Hepatocyte (in vitro differentiated cells): ENCODE results near the gene C16orf54. TPM values are rescaled to one million over a fixed set of nuclear protein-coding genes. Genes with fewer than 3 reads are reported as not detected.
"Not testable (repeated sequence)": the region's sequence is repeated elsewhere in the genome, so short reads cannot be mapped to it uniquely, and the experiment has no call there.

Source experiments
- DNase-seq: peaks from one replicate; pipeline ENCODE4 v3.0.0-alpha.2; 2016; ENCODE audit warnings: low spot score
- H2AFZ ChIP-seq: fragments of 200-600 bp; sonication (generic); 2 replicates; pipeline ENCODE4 v1.6.0; 2016; ENCODE audit warnings: antibody characterized with exemption, mild to moderate bottlenecking
- H3K27ac ChIP-seq: fragments of 200-600 bp; sonication (generic); 2 replicates; pipeline ENCODE4 v1.5.1; 2016; ENCODE audit warnings: mild to moderate bottlenecking
- H3K27me3 ChIP-seq: fragments of 200-600 bp; sonication (generic); 2 replicates; pipeline ENCODE4 v1.6.1; 2016
- H3K36me3 ChIP-seq: fragments of 200-600 bp; sonication (generic); replicated peaks from 2 replicates; pipeline ENCODE4 v1.5.1; 2016; ENCODE audit warnings: low read depth; ENCODE audit not compliant: insufficient read depth
- H3K4me1 ChIP-seq: fragments of 200-600 bp; sonication (generic); 2 replicates; pipeline ENCODE4 v1.5.1; 2016; ENCODE audit warnings: mild to moderate bottlenecking, moderate library complexity; ENCODE audit not compliant: insufficient read depth
- H3K4me2 ChIP-seq: fragments of 200-600 bp; sonication (generic); 2 replicates; pipeline ENCODE4 v1.6.0; 2016
- H3K4me3 ChIP-seq: fragments of 200-600 bp; sonication (generic); 2 replicates; pipeline ENCODE4 v1.5.1; 2016; ENCODE audit warnings: mild to moderate bottlenecking
- H3K79me2 ChIP-seq: fragments of 200-600 bp; sonication (generic); 2 replicates; pipeline ENCODE4 v1.6.0; 2017; ENCODE audit warnings: mild to moderate bottlenecking
- H3K9me2 ChIP-seq: fragments of 200-600 bp; sonication (generic); replicated peaks from 2 replicates; pipeline ENCODE4 v1.6.0; 2017; ENCODE audit warnings: mild to moderate bottlenecking; ENCODE audit not compliant: insufficient read depth
- H3K9me3 ChIP-seq: fragments of 200-600 bp; sonication (generic); 2 replicates; pipeline ENCODE4 v1.5.1; 2016; ENCODE audit warnings: low read depth, mild to moderate bottlenecking
- H4K20me1 ChIP-seq: fragments of 200-600 bp; sonication (generic); 2 replicates; pipeline ENCODE4 v1.6.0; 2016; ENCODE audit warnings: mild to moderate bottlenecking; ENCODE audit not compliant: insufficient read depth, poor library complexity, severe bottlenecking
- EZH2 ChIP-seq: fragments of 200-600 bp; sonication (generic); IDR thresholded peaks from 2 replicates; pipeline ENCODE4 v1.6.1; 2016; ENCODE audit warnings: antibody characterized with exemption, mild to moderate bottlenecking, borderline replicate concordance
- EZH2phosphoT487 ChIP-seq: fragments of 200-600 bp; sonication (generic); IDR thresholded peaks from one replicate; pipeline ENCODE4 v1.6.1; 2018; ENCODE audit warnings: antibody characterized with exemption, mild to moderate bottlenecking, low read depth, moderate library complexity; ENCODE audit not compliant: unreplicated experiment, severe bottlenecking
- WGBS: methylation state at CpG from one replicate; pipeline ENCODE4 v1.1.6; 2016; ENCODE audit warnings: low lambda C conversion rate; ENCODE audit errors: missing lambda C conversion rate; 5-methylcytosine and 5-hydroxymethylcytosine counted together
- polyA plus RNA-seq: library from polyadenylated mRNA; unstranded; fragments of >200 nt; fragmentation: Nextera tagmentation; extraction: Ambion mirVana; gene quantifications from 2 replicates; pipeline ENCODE4 v1.2.1, GENCODE V29; 2016
- total RNA-seq: library from RNA; depleted of rRNA; stranded (reverse); fragments of >200 nt; gene quantifications from 2 replicates; pipeline ENCODE4 v1.2.3, GENCODE V29; 2014
- TF ChIP-seq, protein P1 (sequence below): fragments of 200-600 bp; sonication (generic); IDR thresholded peaks from 2 replicates; pipeline ENCODE4 v1.5.1; 2016; ENCODE audit warnings: antibody characterized with exemption, mild to moderate bottlenecking; ENCODE audit not compliant: poor library complexity

The C16orf54 gene
- total and polyA plus RNA-seq, 2 experiments from 2014 or later: 0.10 to 0.16 TPM

DNA sequence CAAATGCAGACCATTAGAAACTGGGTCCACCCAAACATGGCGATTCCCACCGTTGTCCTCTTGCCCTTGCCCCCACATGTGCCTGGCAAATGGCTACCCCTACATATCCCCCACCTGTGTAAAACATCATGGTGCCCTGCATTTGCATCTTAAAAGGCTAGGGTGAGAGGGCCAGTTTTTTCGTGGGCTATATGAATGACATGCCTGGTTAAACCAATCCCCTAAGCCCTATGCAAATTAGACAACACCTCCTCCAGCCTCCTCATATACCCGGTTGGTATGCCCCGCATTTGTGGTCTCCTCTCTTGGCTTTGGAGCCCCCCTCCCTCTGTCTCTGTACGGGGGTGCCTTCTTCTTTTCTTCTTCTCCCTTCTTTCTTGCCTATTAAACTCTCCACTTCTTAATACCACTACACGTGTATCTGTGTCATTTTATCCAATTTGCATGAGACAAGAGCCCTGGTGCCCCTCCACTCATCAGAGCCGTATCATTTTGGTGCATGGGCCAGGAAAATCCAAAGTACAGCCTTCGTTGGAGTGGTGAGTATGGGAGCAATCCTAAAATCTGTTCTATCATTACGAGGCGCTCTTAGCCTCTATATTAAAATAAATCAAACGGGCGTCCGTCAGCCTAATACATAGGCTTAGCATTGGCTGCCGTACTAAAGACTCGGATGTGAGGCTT, 36.7 kb downstream of the C16orf54 start:
- no peaks in the 10 kb centered on the region for H4K20me1 ChIP-seq
- no peaks in the 10 kb centered on the region for H3K79me2 ChIP-seq
- TF ChIP-seq, protein P1, sequence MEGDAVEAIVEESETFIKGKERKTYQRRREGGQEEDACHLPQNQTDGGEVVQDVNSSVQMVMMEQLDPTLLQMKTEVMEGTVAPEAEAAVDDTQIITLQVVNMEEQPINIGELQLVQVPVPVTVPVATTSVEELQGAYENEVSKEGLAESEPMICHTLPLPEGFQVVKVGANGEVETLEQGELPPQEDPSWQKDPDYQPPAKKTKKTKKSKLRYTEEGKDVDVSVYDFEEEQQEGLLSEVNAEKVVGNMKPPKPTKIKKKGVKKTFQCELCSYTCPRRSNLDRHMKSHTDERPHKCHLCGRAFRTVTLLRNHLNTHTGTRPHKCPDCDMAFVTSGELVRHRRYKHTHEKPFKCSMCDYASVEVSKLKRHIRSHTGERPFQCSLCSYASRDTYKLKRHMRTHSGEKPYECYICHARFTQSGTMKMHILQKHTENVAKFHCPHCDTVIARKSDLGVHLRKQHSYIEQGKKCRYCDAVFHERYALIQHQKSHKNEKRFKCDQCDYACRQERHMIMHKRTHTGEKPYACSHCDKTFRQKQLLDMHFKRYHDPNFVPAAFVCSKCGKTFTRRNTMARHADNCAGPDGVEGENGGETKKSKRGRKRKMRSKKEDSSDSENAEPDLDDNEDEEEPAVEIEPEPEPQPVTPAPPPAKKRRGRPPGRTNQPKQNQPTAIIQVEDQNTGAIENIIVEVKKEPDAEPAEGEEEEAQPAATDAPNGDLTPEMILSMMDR: no peak
- TF ChIP-seq EZH2phosphoT487: no peak
- TF ChIP-seq EZH2: no peak
- H3K9me2 ChIP-seq: no peaks in the 10 kb centered on the region
- H3K27ac ChIP-seq: peak overlapping the region; percentile 62
- H3K4me3 ChIP-seq: no peak overlapping the region
- no peaks in the 10 kb centered on the region for H3K36me3 ChIP-seq
- H3K27me3 ChIP-seq: no peaks in the 10 kb centered on the region
- H3K9me3 ChIP-seq: no peaks in the 10 kb centered on the region
- H2AFZ ChIP-seq: no peak overlapping the region
- H3K4me1 ChIP-seq: no peaks in the 10 kb centered on the region
- DNase-seq: no peak
- H3K4me2 ChIP-seq: peak overlapping the region; percentile 38
- 27% methylated on average over 16 of the region's 16 CpGs for WGBS

DNA sequence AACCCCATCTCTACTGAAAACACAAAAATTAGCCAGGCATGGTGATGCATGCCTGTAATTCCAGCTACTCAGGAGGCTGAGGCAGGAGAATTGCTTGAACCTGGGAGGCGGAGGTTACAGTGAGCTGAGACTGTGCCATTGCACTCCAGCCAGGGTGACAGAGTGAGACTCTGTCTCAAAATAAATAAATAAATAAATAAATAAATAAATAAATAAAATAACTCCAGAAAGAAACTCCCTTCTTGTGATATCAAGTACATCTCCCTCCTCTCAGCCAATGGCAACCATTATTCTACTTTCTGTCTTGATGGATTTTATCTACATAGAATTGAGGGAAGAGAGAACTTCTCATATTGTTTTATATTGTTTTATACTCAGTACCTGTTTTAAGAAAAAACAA, 38.6 kb downstream of the C16orf54 start:
- H3K27ac ChIP-seq, H3K79me2 ChIP-seq, H3K9me3 ChIP-seq, H3K4me3 ChIP-seq, H3K9me2 ChIP-seq, H4K20me1 ChIP-seq, H3K4me1 ChIP-seq, DNase-seq, H3K36me3 ChIP-seq, H3K4me2 ChIP-seq, H3K27me3 ChIP-seq, H2AFZ ChIP-seq: not testable (repeated sequence)
- 100% methylated on average over 1 of the region's 1 CpG for WGBS

DNA sequence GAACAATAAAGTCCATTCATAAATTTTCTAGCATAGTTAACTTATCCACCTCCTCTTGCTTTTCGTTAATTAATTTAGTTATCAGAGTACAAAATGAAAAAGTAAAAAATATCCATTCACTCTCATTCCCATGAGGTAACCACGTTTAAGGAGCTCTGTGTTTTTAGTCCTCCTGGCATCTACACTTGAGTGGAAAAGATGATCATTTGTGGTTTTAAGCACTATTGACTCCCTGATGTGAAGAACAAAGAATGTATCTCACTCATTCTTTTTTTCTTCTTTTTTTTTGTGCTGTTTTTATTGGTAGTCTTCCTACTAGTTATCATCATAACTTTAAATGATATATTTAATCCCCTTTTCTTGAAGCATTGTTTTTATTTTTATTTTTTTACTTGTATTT, 40.8 kb downstream of the C16orf54 start:
- Histone ChIP-seq H3K9me2 (no peaks in the 10 kb centered on the region), H3K27ac (no peak overlapping the region), H3K9me3 (no peaks in the 10 kb centered on the region), H4K20me1 (no peaks in the 10 kb centered on the region), H3K27me3 (no peaks in the 10 kb centered on the region), H2AFZ (no peak overlapping the region), H3K4me3 (no peak overlapping the region), H3K4me1 (no peaks in the 10 kb centered on the region), H3K4me2 (no peak overlapping the region), H3K36me3 (no peaks in the 10 kb centered on the region), H3K79me2 (no peaks in the 10 kb centered on the region)
- TF ChIP-seq EZH2 (no peak), EZH2phosphoT487 (no peak)
- TF ChIP-seq, protein P1: no peak
- no peak for DNase-seq
- 76% methylated on average over 2 of the region's 2 CpGs for WGBS

DNA sequence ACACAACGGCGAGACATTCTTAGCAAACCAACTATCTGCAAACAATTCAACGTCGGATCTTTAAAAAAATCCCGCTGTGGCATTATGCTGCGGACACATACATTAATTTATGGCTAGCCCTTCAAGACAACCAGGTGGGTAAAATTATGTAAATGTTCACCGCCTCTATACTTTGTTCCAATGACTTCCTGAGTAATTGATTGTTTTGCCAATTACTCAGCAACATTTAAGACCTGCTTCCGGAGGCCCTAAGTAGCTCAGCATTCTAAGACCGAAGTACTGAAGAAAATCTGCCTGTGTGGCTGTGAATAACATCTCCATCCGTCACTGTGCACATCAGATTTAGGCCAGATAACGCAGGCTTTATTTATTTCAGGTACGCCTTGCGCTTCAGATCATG, 43.5 kb downstream of the C16orf54 start:
- Histone ChIP-seq H3K9me3 (no peaks in the 10 kb centered on the region), H3K79me2 (no peaks in the 10 kb centered on the region), H3K36me3 (no peaks in the 10 kb centered on the region), H3K27ac (no peak overlapping the region), H3K27me3 (no peaks in the 10 kb centered on the region), H3K4me1 (no peaks in the 10 kb centered on the region), H4K20me1 (no peaks in the 10 kb centered on the region), H3K4me3 (no peak overlapping the region), H2AFZ (no peak overlapping the region), H3K4me2 (no peak overlapping the region), H3K9me2 (no peaks in the 10 kb centered on the region)
- WGBS: 76% methylated on average over 13 of the region's 13 CpGs
- TF ChIP-seq EZH2phosphoT487 (no peak), EZH2 (no peak)
- TF ChIP-seq, protein P1: no peak
- DNase-seq: no peak
